PC-3 (cell line): ENCODE measurements around the gene C1QTNF9. TPM values are rescaled to one million over a fixed set of nuclear protein-coding genes. Genes with fewer than 3 reads are reported as not detected.

ENCODE experiments used
- ATAC-seq: fragments of 200-7000 bp; cut with Tn5 transposase; 2 replicates; pipeline ENCODE4 v1.9.1; 2020; ENCODE audit warnings: mild to moderate bottlenecking, moderate library complexity
- BruUV-seq: library from RNA; stranded (reverse); fragments of 400-500 nt; replicated peaks from 2 replicates; lab custom pipeline; 2021; lab: Mats Ljungman, UMichigan
- CTCF ChIA-PET: fragments of 300-600 bp; sonication (Branson Sonifier 250); formaldehyde crosslinking; loops from one replicate; lab custom pipeline; 2022; ENCODE audit warnings: antibody characterized with exemption; lab: Charles Lee
- POLR2A ChIA-PET: fragments of 300-600 bp; sonication (Branson Sonifier 250); formaldehyde crosslinking; loops from one replicate; lab custom pipeline; 2022; ENCODE audit warnings: antibody characterized with exemption; ENCODE audit not compliant: unreplicated experiment; lab: Charles Lee
- DNase-seq: peaks from one replicate; pipeline ENCODE4 v3.0.0-alpha.2; 2015
- H2AFZ ChIP-seq: fragments of 300-600 bp; sonication (generic); 2 replicates; pipeline ENCODE4 v1.6.0; 2016; ENCODE audit warnings: antibody characterized with exemption, low read length
- H3F3A ChIP-seq: fragments of 300-600 bp; sonication (generic); one replicate; pipeline ENCODE4 v1.6.0; 2017; ENCODE audit warnings: antibody characterized with exemption, low read length, control low read depth, mild to moderate bottlenecking; ENCODE audit not compliant: unreplicated experiment
- H3K27ac ChIP-seq: fragments of 300-600 bp; sonication (generic); 2 replicates; pipeline ENCODE4 v1.5.1; 2016; ENCODE audit warnings: mild to moderate bottlenecking, low read length
- H3K27me3 ChIP-seq: fragments of 300-600 bp; sonication (generic); 2 replicates; pipeline ENCODE4 v1.6.1; 2016; ENCODE audit warnings: low read length, mixed read lengths
- H3K36me3 ChIP-seq: fragments of 300-600 bp; sonication (generic); 2 replicates; pipeline ENCODE4 v1.6.1; 2016; ENCODE audit warnings: low read depth, mixed run types, low read length, mixed read lengths
- H3K4me1 ChIP-seq: fragments of 300-600 bp; sonication (generic); 2 replicates; pipeline ENCODE4 v1.5.1; 2016; ENCODE audit warnings: low read length; ENCODE audit not compliant: insufficient read depth
- H3K4me2 ChIP-seq: fragments of 300-600 bp; sonication (generic); 2 replicates; pipeline ENCODE4 v1.6.0; 2016; ENCODE audit warnings: low read length
- H3K4me3 ChIP-seq: fragments of 300-600 bp; sonication (generic); 2 replicates; pipeline ENCODE4 v1.5.1; 2016; ENCODE audit warnings: mild to moderate bottlenecking, low read length, mixed read lengths
- H3K79me2 ChIP-seq: fragments of 300-600 bp; sonication (generic); 2 replicates; pipeline ENCODE4 v1.6.1; 2017; ENCODE audit warnings: low read length, mixed read lengths
- H3K9ac ChIP-seq: fragments of 300-600 bp; sonication (generic); 2 replicates; pipeline ENCODE4 v1.6.0; 2016; ENCODE audit warnings: mild to moderate bottlenecking, low read length
- H3K9me2 ChIP-seq: fragments of 300-600 bp; sonication (generic); replicated peaks from 2 replicates; pipeline ENCODE4 v1.6.1; 2016; ENCODE audit warnings: mixed run types, low read length, mixed read lengths
- H3K9me3 ChIP-seq: fragments of 300-600 bp; sonication (generic); 2 replicates; pipeline ENCODE4 v1.6.1; 2016; ENCODE audit warnings: low read length, mixed read lengths
- H4K20me1 ChIP-seq: fragments of 300-600 bp; sonication (generic); 2 replicates; pipeline ENCODE4 v1.6.1; 2016; ENCODE audit warnings: low read length, mixed read lengths
- EZH2 ChIP-seq: fragments of 300-600 bp; sonication (generic); IDR thresholded peaks from one replicate; pipeline ENCODE4 v1.6.1; 2017; ENCODE audit warnings: antibody characterized with exemption, mild to moderate bottlenecking, low read length; ENCODE audit not compliant: unreplicated experiment
- EZH2phosphoT487 ChIP-seq: fragments of 300-600 bp; sonication (generic); IDR thresholded peaks from 2 replicates; pipeline ENCODE4 v1.6.1; 2018; ENCODE audit warnings: mild to moderate bottlenecking, antibody characterized with exemption, low read length, borderline replicate concordance
- intact Hi-C: fragments of 100-400 bp; cut with micrococcal nuclease; formaldehyde crosslinking; loops from 2 replicates; pipeline ENCODE4 v1.9.0; 2023
- total RNA-seq: library from RNA; depleted of rRNA; stranded (reverse); fragments of >200 nt; gene quantifications from 2 replicates; pipeline ENCODE4 v1.2.3, GENCODE V29; 2014
- TF ChIP-seq, protein P1 (sequence below): fragments of 300-600 bp; sonication (generic); conservative IDR thresholded peaks from 2 replicates; pipeline ENCODE4 v1.5.1; 2017; ENCODE audit warnings: antibody characterized with exemption, low read depth, mild to moderate bottlenecking, low read length

C1QTNF9 gene
- total RNA-seq, 1 experiment from 2014 or later, result 0.11 TPM

DNA sequence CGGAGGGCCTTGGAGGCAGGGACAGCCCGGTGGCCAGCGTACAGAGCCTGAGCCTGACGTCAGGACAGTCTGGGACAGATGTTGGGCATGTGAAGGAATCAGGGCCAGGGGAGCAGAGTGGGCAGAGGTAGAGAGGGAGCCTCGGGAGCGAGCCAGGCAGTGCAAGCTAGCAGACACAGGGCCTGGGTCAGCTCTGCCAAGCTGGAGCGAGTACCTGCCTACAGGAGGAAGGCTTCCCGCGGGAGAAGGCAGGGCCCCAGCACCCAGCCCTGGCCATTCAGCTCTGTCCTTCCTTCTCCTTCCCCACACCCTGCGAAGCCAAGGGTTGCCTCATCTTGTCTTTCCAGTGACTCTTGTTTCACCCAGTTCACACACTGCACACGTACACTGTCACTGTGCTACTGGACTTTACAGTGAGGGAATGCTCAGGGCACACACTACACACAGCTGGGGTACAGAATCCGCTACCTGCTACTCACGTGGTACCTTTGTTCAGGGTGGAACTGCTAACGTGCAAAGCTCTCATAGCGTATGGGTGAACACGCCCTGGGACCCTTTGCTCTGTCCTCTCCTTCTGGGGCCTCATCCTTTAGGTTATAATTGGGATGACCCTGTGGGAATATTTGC lies 9.8 kb upstream of the C1QTNF9 start:
- Histone ChIP-seq H3K4me3 (no peak overlapping the region), H3K9me3 (no peaks in the 10 kb centered on the region), H3K9ac (no peak overlapping the region), H3K36me3 (peaks cover 11% of the 10 kb centered on the region), H2AFZ (no peak overlapping the region), H3K4me1 (no peaks in the 10 kb centered on the region), H3K79me2 (no peaks in the 10 kb centered on the region), H3F3A (no peaks in the 10 kb centered on the region), H3K4me2 (no peak overlapping the region), H4K20me1 (no peaks in the 10 kb centered on the region), H3K9me2 (no peaks in the 10 kb centered on the region), H3K27me3 (no peaks in the 10 kb centered on the region), H3K27ac (no peak overlapping the region)
- DNase-seq, result no peak
- BruUV-seq, result no TSS peak
- ChIA-PET CTCF (no interaction called here), POLR2A (no interaction called here)
- intact Hi-C loops, result no loop called here
- TF ChIP-seq, protein P1, sequence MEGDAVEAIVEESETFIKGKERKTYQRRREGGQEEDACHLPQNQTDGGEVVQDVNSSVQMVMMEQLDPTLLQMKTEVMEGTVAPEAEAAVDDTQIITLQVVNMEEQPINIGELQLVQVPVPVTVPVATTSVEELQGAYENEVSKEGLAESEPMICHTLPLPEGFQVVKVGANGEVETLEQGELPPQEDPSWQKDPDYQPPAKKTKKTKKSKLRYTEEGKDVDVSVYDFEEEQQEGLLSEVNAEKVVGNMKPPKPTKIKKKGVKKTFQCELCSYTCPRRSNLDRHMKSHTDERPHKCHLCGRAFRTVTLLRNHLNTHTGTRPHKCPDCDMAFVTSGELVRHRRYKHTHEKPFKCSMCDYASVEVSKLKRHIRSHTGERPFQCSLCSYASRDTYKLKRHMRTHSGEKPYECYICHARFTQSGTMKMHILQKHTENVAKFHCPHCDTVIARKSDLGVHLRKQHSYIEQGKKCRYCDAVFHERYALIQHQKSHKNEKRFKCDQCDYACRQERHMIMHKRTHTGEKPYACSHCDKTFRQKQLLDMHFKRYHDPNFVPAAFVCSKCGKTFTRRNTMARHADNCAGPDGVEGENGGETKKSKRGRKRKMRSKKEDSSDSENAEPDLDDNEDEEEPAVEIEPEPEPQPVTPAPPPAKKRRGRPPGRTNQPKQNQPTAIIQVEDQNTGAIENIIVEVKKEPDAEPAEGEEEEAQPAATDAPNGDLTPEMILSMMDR, result no peak
- no peak for TF ChIP-seq EZH2phosphoT487
- no peak for ATAC-seq

DNA sequence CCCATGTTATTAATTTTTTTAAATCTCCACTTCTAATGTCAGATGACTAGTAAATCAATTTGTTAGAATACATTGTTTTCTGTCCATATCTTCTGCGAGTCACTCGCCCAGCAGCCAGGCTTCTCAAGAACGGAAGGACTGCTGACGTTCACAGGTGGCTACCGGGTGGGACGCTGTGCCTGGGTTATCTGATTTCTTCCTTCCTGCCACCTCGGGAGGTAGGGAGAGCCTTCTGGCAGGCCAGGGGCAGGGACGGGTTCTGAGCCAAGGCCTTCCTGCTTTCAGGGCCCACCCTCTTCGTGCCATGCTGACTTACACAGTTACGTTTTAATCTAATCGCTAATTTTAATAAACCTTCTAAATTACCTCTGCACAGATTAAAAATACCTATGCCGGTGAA lies 7.9 kb upstream of the C1QTNF9 start:
- intact Hi-C loops, result no loop called here
- 0 out of 2 replicates have a peak, but pooled peaks cover 3% of the 10 kb centered on the region for H4K20me1 ChIP-seq
- ChIA-PET POLR2A (no interaction called here), CTCF (no interaction called here)
- H3K4me1 ChIP-seq, result peaks cover 7% of the 10 kb centered on the region
- H3K36me3 ChIP-seq, result peaks cover 11% of the 10 kb centered on the region
- no peaks in the 10 kb centered on the region for H3F3A ChIP-seq
- no peak for TF ChIP-seq EZH2phosphoT487
- TF ChIP-seq EZH2, result no peak
- TF ChIP-seq, protein P1, result no peak
- H2AFZ ChIP-seq, result no peak overlapping the region
- H3K4me2 ChIP-seq, result no peak overlapping the region
- H3K79me2 ChIP-seq, result no peaks in the 10 kb centered on the region
- BruUV-seq, result no TSS peak
- H3K9ac ChIP-seq, result no peak overlapping the region
- DNase-seq (no peak), ATAC-seq (no peak)
- no peaks in the 10 kb centered on the region for H3K9me3 ChIP-seq
- no peak overlapping the region for H3K4me3 ChIP-seq
- H3K9me2 ChIP-seq, result no peaks in the 10 kb centered on the region
- no peak overlapping the region for H3K27ac ChIP-seq
- no peaks in the 10 kb centered on the region for H3K27me3 ChIP-seq

DNA sequence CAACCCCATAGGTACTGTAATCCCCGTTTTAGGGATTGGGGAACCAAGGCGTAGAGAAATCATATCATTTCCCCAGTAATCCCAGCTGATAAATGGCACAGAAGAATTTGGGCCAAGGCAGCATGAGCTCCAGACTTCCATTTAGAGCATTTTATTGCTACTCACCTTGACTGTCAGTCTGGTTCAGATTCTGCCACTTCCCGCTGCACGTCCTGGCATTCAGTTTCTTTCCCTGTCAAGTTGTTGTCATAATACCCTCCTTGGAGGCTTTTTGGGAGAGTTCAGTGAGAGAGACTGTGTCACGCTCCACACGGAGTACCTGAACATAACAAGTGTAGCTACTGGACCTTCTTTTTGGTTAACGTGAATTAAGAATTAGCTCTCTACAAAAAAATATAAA lies 7.5 kb upstream of the C1QTNF9 start:
- intact Hi-C loops, result no loop called here
- CTCF ChIA-PET, result no interaction called here
- Histone ChIP-seq H3K4me2 (no peak overlapping the region), H3K9me2 (no peaks in the 10 kb centered on the region), H3K36me3 (peaks cover 11% of the 10 kb centered on the region), H3F3A (no peaks in the 10 kb centered on the region), H3K4me3 (no peak overlapping the region), H3K27ac (no peak overlapping the region), H3K9me3 (no peaks in the 10 kb centered on the region), H3K79me2 (no peaks in the 10 kb centered on the region), H2AFZ (no peak overlapping the region), H3K4me1 (peaks cover 11% of the 10 kb centered on the region), H4K20me1 (0 out of 2 replicates have a peak, but pooled peaks cover 3% of the 10 kb centered on the region), H3K9ac (no peak overlapping the region), H3K27me3 (no peaks in the 10 kb centered on the region)
- BruUV-seq, result no TSS peak
- no peak for TF ChIP-seq EZH2phosphoT487
- TF ChIP-seq, protein P1, result no peak
- TF ChIP-seq EZH2, result no peak
- ATAC-seq (no peak), DNase-seq (no peak)
- POLR2A ChIA-PET, result no interaction called here
